Activated CD8-positive, alpha-beta T cell treated with anti-CD3 and anti-CD28 coated beads for 36 hours (primary cell): ENCODE measurements around the gene SNX10. TPM values are rescaled to one million over a fixed set of nuclear protein-coding genes. Genes with fewer than 3 reads are reported as not detected.
A peak's percentile ranks its signal among the peaks of the same experiment; 100 is the strongest.

Source experiments
- ATAC-seq: fragments of 200-7000 bp; cut with Tn5 transposase; one replicate; pipeline ENCODE4 v1.10.0; 2021; ENCODE audit warnings: mild to moderate bottlenecking, moderate library complexity
- CTCF ChIA-PET: fragments of 350-600 bp; sonication (Branson Sonifier 250); formaldehyde crosslinking; loops from one replicate; lab custom pipeline; 2021; ENCODE audit warnings: antibody characterized with exemption; lab: Charles Lee
- POLR2A ChIA-PET: fragments of 350-600 bp; sonication (Branson Sonifier 250); formaldehyde crosslinking; loops from one replicate; lab custom pipeline; 2021; ENCODE audit warnings: antibody characterized with exemption; lab: Charles Lee
- DNase-seq: peaks from one replicate; pipeline ENCODE4 v3.0.0-alpha.2; 2020
- H3K27ac Mint-ChIP-seq: one replicate; pipeline ENCODE4 v1.8.0; 2021; ENCODE audit warnings: mild to moderate bottlenecking, mixed read lengths
- H3K27me3 Mint-ChIP-seq: one replicate; pipeline ENCODE4 v1.8.0; 2021; ENCODE audit warnings: mixed read lengths
- H3K36me3 Mint-ChIP-seq: one replicate; pipeline ENCODE4 v1.8.0; 2021; ENCODE audit warnings: low read depth, mixed read lengths
- H3K4me1 Mint-ChIP-seq: one replicate; pipeline ENCODE4 v1.8.0; 2021; ENCODE audit warnings: low read depth, mixed read lengths
- H3K4me3 Mint-ChIP-seq: one replicate; pipeline ENCODE4 v1.8.0; 2021; ENCODE audit warnings: mild to moderate bottlenecking, moderate library complexity, mixed read lengths
- H3K9me3 Mint-ChIP-seq: one replicate; pipeline ENCODE4 v1.8.0; 2021; ENCODE audit warnings: mixed read lengths
- CTCF ChIP-seq: fragments of 200-600 bp; IDR thresholded peaks from one replicate; pipeline ENCODE4 v1.8.0; 2022; ENCODE audit warnings: antibody characterized with exemption, mild to moderate bottlenecking
- intact Hi-C: fragments of 100-400 bp; cut with micrococcal nuclease; formaldehyde crosslinking; loops from one replicate; pipeline ENCODE4 v1.10.0; 2022
- total RNA-seq, 2 experiments: library from RNA; stranded (reverse); gene quantifications; one replicate each; pipeline ENCODE4 v1.2.3, GENCODE V29; 2021

The SNX10 gene
- total RNA-seq, 2 experiments from 2014 or later: 47.8 to 51.1 TPM

- Mint-ChIP-seq H3K4me3 (no peak overlapping the region), H3K9me3 (no peaks in the 10 kb centered on the region), H3K27me3 (no peaks in the 10 kb centered on the region), H3K4me1 (peaks cover 5% of the 10 kb centered on the region), H3K27ac (no peak overlapping the region), H3K36me3 (peaks cover 9% of the 10 kb centered on the region)
- intact Hi-C loops: no loop called here
- POLR2A ChIA-PET: interaction anchor here (0.7 kb wide), 1 partner anchor 121 kb away, joined by 4 read pairs; no protein-coding TSS in a partner anchor
- DNase-seq (no peak), ATAC-seq (no peak)
- no peak for TF ChIP-seq CTCF
- CTCF ChIA-PET: interaction anchor here (1.5 kb wide), 1 partner anchor 45 kb away, joined by 4 read pairs; no protein-coding TSS in a partner anchor
Observed at GRCh38 chr7:26320878-26321277, 29.2 kb downstream of the SNX10 start.

GRCh38 chr7:26321435-26321834, 29.8 kb downstream of the SNX10 start:
- Mint-ChIP-seq H3K4me3 (no peak overlapping the region), H3K27me3 (no peaks in the 10 kb centered on the region), H3K36me3 (peaks cover 9% of the 10 kb centered on the region), H3K4me1 (peaks cover 5% of the 10 kb centered on the region), H3K9me3 (no peaks in the 10 kb centered on the region), H3K27ac (no peak overlapping the region)
- ChIA-PET POLR2A (interaction anchor here (0.7 kb wide), 2 partner anchors 122 to 656 kb away, joined by 3 to 4 read pairs; no protein-coding TSS in a partner anchor), CTCF (interaction anchor here (1.5 kb wide), 1 partner anchor 44 kb away, joined by 4 read pairs; no protein-coding TSS in a partner anchor)
- ATAC-seq: no peak
- no peak for DNase-seq
- intact Hi-C loops: no loop called here
- TF ChIP-seq CTCF: no peak

- Mint-ChIP-seq H3K4me3 (no peak overlapping the region), H3K36me3 (peaks cover 19% of the 10 kb centered on the region), H3K27me3 (no peaks in the 10 kb centered on the region), H3K4me1 (peaks cover 15% of the 10 kb centered on the region), H3K27ac (no peak overlapping the region), H3K9me3 (peaks cover 2% of the 10 kb centered on the region)
- ChIA-PET POLR2A (no interaction called here), CTCF (no interaction called here)
- DNase-seq (no peak), ATAC-seq (no peak)
- no peak for TF ChIP-seq CTCF
- intact Hi-C loops: no loop called here
Observed at GRCh38 chr7:26326211-26326610, 34.5 kb downstream of the SNX10 start.

GRCh38 chr7:26328498-26329390, 37.1 kb downstream of the SNX10 start:
- TF ChIP-seq CTCF: no peak
- CTCF ChIA-PET: no interaction called here
- Mint-ChIP-seq H3K27ac (no peak overlapping the region), H3K27me3 (no peaks in the 10 kb centered on the region), H3K4me3 (no peak overlapping the region), H3K4me1 (peaks cover 18% of the 10 kb centered on the region), H3K36me3 (peaks cover 24% of the 10 kb centered on the region), H3K9me3 (peaks cover 4% of the 10 kb centered on the region)
- DNase-seq (peak; percentile 13), ATAC-seq (peak; percentile 34)
- POLR2A ChIA-PET: no interaction called here
- intact Hi-C loops: no loop called here
